ENCODE data around the gene TTC23L. TPM values are rescaled to one million over a fixed set of nuclear protein-coding genes. Genes with fewer than 3 reads are reported as not detected.

Gene TTC23L
- total and polyA plus RNA-seq, 4 donors: 0.51 to 4.4 (median 1.1) TPM

- TF ChIP-seq, protein P1, sequence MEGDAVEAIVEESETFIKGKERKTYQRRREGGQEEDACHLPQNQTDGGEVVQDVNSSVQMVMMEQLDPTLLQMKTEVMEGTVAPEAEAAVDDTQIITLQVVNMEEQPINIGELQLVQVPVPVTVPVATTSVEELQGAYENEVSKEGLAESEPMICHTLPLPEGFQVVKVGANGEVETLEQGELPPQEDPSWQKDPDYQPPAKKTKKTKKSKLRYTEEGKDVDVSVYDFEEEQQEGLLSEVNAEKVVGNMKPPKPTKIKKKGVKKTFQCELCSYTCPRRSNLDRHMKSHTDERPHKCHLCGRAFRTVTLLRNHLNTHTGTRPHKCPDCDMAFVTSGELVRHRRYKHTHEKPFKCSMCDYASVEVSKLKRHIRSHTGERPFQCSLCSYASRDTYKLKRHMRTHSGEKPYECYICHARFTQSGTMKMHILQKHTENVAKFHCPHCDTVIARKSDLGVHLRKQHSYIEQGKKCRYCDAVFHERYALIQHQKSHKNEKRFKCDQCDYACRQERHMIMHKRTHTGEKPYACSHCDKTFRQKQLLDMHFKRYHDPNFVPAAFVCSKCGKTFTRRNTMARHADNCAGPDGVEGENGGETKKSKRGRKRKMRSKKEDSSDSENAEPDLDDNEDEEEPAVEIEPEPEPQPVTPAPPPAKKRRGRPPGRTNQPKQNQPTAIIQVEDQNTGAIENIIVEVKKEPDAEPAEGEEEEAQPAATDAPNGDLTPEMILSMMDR (IDR thresholded peaks at IDR 0.05; ENCODE audit: control extremely low read depth, extremely low read depth): no peak
- no peak overlapping the region for H3K27ac ChIP-seq (ENCODE audit: low read depth in 1 of 2, low read length in 1 of 2)
- no peaks in the 10 kb centered on the region for H3K27me3 ChIP-seq (ENCODE audit: control insufficient read depth in 3 of 3, insufficient read depth in 3 of 3, low read length in 2 of 3)
- no peak overlapping the region for H3K4me3 ChIP-seq
- H3K9ac ChIP-seq (ENCODE audit: insufficient read depth in 1 of 2, low read length in 2 of 2): no peak overlapping the region
- no peak for DNase-seq
- H3K9me3 ChIP-seq (ENCODE audit: control insufficient read depth in 4 of 4, insufficient read depth in 3 of 4, low read length in 3 of 4): no peaks in the 10 kb centered on the region
- WGBS, 2 donors: 92 to 100% methylated on average over 1 of the region's 1 CpG
- no peak for ATAC-seq (ENCODE audit: insufficient read depth, low FRiP score)
- H3K4me1 ChIP-seq (ENCODE audit: control insufficient read depth in 5 of 5, insufficient read depth in 5 of 5, low read length in 5 of 5): no peaks in the 10 kb centered on the region
- H3K36me3 ChIP-seq (ENCODE audit: control insufficient read depth in 4 of 4, insufficient read depth in 4 of 4, low read length in 4 of 4): no peaks in the 10 kb centered on the region
Measured at GRCh38 chr5:34868791-34869190, 29.8 kb downstream of the TTC23L start.

- Histone ChIP-seq H3K27me3 (ENCODE audit: control insufficient read depth in 3 of 3, insufficient read depth in 3 of 3, low read length in 2 of 3) (no peaks in the 10 kb centered on the region), H3K9ac (ENCODE audit: insufficient read depth in 1 of 2, low read length in 2 of 2) (no peak overlapping the region), H3K4me1 (ENCODE audit: control insufficient read depth in 5 of 5, insufficient read depth in 5 of 5, low read length in 5 of 5) (no peaks in the 10 kb centered on the region), H3K4me3 (no peak overlapping the region), H3K27ac (ENCODE audit: low read depth in 1 of 2, low read length in 1 of 2) (no peak overlapping the region), H3K36me3 (ENCODE audit: control insufficient read depth in 4 of 4, insufficient read depth in 4 of 4, low read length in 4 of 4) (no peaks in the 10 kb centered on the region), H3K9me3 (ENCODE audit: control insufficient read depth in 4 of 4, insufficient read depth in 3 of 4, low read length in 3 of 4) (no peaks in the 10 kb centered on the region)
- DNase-seq (no peak), ATAC-seq (ENCODE audit: insufficient read depth, low FRiP score) (no peak)
- TF ChIP-seq, protein P1 (IDR thresholded peaks at IDR 0.05; ENCODE audit: control extremely low read depth, extremely low read depth): no peak
- 84 to 91% methylated on average over 1 of the region's 1 CpG for WGBS, 2 donors
Measured at GRCh38 chr5:34869256-34869655, 30.3 kb downstream of the TTC23L start.

DNA sequence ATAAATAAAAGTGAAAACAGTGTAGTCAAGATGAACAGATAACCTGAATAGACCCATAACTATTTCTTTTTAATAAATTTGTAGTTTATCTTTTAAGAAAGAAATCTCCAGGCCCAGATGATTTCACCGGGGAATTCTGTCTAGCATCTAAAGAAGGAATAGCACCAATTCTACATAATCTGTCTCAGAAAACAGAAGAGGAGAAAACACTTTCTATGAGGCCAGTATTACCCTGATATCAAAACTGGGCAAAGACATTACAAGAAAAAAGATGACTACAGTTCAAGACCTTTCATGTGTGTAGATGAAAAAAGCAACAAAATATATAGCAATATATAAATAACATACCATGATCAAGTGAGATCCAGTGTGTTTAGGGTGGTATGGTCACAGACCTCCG, 31.4 kb downstream of the TTC23L start:
- Histone ChIP-seq H3K4me1 (ENCODE audit: control insufficient read depth in 5 of 5, insufficient read depth in 5 of 5, low read length in 5 of 5) (no peaks in the 10 kb centered on the region), H3K27me3 (ENCODE audit: control insufficient read depth in 3 of 3, insufficient read depth in 3 of 3, low read length in 2 of 3) (no peaks in the 10 kb centered on the region), H3K4me3 (no peak overlapping the region), H3K9ac (ENCODE audit: insufficient read depth in 1 of 2, low read length in 2 of 2) (no peak overlapping the region), H3K9me3 (ENCODE audit: control insufficient read depth in 4 of 4, insufficient read depth in 3 of 4, low read length in 3 of 4) (peaks cover 0 to 2% (median 0%) of the 10 kb centered on the region in 4 donors), H3K27ac (ENCODE audit: low read depth in 1 of 2, low read length in 1 of 2) (no peak overlapping the region), H3K36me3 (ENCODE audit: control insufficient read depth in 4 of 4, insufficient read depth in 4 of 4, low read length in 4 of 4) (no peaks in the 10 kb centered on the region)
- ATAC-seq (ENCODE audit: insufficient read depth, low FRiP score) (no peak), DNase-seq (no peak)
- 92 to 96% methylated on average over 2 of the region's 2 CpGs for WGBS, 2 donors
- TF ChIP-seq, protein P1 (IDR thresholded peaks at IDR 0.05; ENCODE audit: control extremely low read depth, extremely low read depth): no peak

DNA sequence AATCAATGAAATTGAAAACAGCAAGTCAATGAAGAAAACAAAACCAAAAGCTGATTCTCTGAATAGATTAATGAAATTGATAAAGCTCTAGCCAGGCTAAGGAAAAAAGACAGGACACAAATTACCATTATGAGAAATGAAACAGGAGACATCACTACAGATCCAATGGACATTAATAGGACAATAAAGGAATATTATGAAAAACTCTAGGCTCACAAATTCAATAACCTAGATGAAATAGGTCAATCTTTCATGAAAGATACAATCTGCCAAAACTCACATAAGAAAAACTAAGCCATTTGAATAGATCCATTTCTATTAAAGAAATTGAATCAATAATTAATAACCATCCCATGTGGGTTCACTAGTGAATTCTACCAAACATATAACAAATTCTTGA, 37.3 kb downstream of the TTC23L start:
- ATAC-seq (ENCODE audit: insufficient read depth, low FRiP score) (no peak), DNase-seq (no peak)
- no peak overlapping the region for H3K27ac ChIP-seq (ENCODE audit: low read depth in 1 of 2, low read length in 1 of 2)
- no peaks in the 10 kb centered on the region for H3K27me3 ChIP-seq (ENCODE audit: control insufficient read depth in 3 of 3, insufficient read depth in 3 of 3, low read length in 2 of 3)
- H3K4me3 ChIP-seq: no peak overlapping the region
- no peak overlapping the region for H3K9ac ChIP-seq (ENCODE audit: insufficient read depth in 1 of 2, low read length in 2 of 2)
- peaks cover 0 to 6% (median 0%) of the 10 kb centered on the region in 4 donors for H3K9me3 ChIP-seq (ENCODE audit: control insufficient read depth in 4 of 4, insufficient read depth in 3 of 4, low read length in 3 of 4)
- no peaks in the 10 kb centered on the region for H3K4me1 ChIP-seq (ENCODE audit: control insufficient read depth in 5 of 5, insufficient read depth in 5 of 5, low read length in 5 of 5)
- no peaks in the 10 kb centered on the region for H3K36me3 ChIP-seq (ENCODE audit: control insufficient read depth in 4 of 4, insufficient read depth in 4 of 4, low read length in 4 of 4)
- TF ChIP-seq, protein P1 (IDR thresholded peaks at IDR 0.05; ENCODE audit: control extremely low read depth, extremely low read depth): no peak
